Trophoblast cell (in vitro differentiated cells and primary cell): ENCODE measurements around the gene RHBDD2.
"Not testable (repeated sequence)": the region's sequence is repeated elsewhere in the genome, so short reads cannot be mapped to it uniquely, and the experiment has no call there.

Experiments used
- DNase-seq, 2 donors: peaks; one replicate each; pipeline ENCODE4 v3.0.0-alpha.2; 2016
- H2AFZ ChIP-seq: 2 replicates; pipeline ENCODE4 v1.6.1; 2013; ENCODE audit warnings: low read length, moderate library complexity, mild to moderate bottlenecking; ENCODE audit not compliant: insufficient read depth, poor library complexity
- H2AK5ac ChIP-seq: 2 replicates; pipeline ENCODE4 v1.6.1; 2013; ENCODE audit warnings: mild to moderate bottlenecking, low read length
- H2BK120ac ChIP-seq: 2 replicates; pipeline ENCODE4 v1.6.1; 2013; ENCODE audit warnings: low read length, mild to moderate bottlenecking, moderate library complexity; ENCODE audit not compliant: insufficient read depth, poor library complexity
- H2BK12ac ChIP-seq: 2 replicates; pipeline ENCODE4 v1.6.1; 2013; ENCODE audit warnings: mild to moderate bottlenecking, low read length, moderate library complexity
- H2BK5ac ChIP-seq: 2 replicates; pipeline ENCODE4 v1.6.1; 2013; ENCODE audit warnings: low read length, low read depth, moderate library complexity, mild to moderate bottlenecking; ENCODE audit not compliant: poor library complexity
- H3K14ac ChIP-seq: 2 replicates; pipeline ENCODE4 v1.6.1; 2013; ENCODE audit warnings: mild to moderate bottlenecking, low read length
- H3K18ac ChIP-seq: 2 replicates; pipeline ENCODE4 v1.6.1; 2013; ENCODE audit warnings: mild to moderate bottlenecking, low read length
- H3K23ac ChIP-seq: 2 replicates; pipeline ENCODE4 v1.6.1; 2013; ENCODE audit warnings: low read length
- H3K27ac ChIP-seq: 2 replicates; pipeline ENCODE4 v1.5.1; 2013; ENCODE audit warnings: low read depth, mild to moderate bottlenecking, inconsistent platforms, low read length, moderate library complexity
- H3K27me3 ChIP-seq: 2 replicates; pipeline ENCODE4 v1.6.1; 2013; ENCODE audit warnings: inconsistent platforms, mild to moderate bottlenecking, low read length, moderate library complexity; ENCODE audit not compliant: insufficient read depth
- H3K36me3 ChIP-seq, 2 experiments: 1 replicate in 1 of 2; 2 replicates in 1 of 2; pipeline ENCODE4 v1.6.1; 2013; ENCODE audit warnings: low read length in 2 of 2, mild to moderate bottlenecking in 2 of 2, moderate library complexity in 1 of 2; ENCODE audit not compliant: insufficient read depth in 2 of 2, control insufficient read depth in 1 of 2
- H3K4ac ChIP-seq: 2 replicates; pipeline ENCODE4 v1.6.1; 2013; ENCODE audit warnings: low read depth, mild to moderate bottlenecking, low read length, moderate library complexity
- H3K4me1 ChIP-seq, 2 experiments: 1 replicate in 1 of 2; 2 replicates in 1 of 2; pipeline ENCODE4 v1.6.1; 2013; ENCODE audit warnings: low read length in 2 of 2, mild to moderate bottlenecking in 2 of 2, moderate library complexity in 1 of 2; ENCODE audit not compliant: insufficient read depth in 2 of 2, control insufficient read depth in 1 of 2
- H3K4me2 ChIP-seq: 2 replicates; pipeline ENCODE4 v1.6.1; 2013; ENCODE audit warnings: inconsistent platforms, mild to moderate bottlenecking, low read length, moderate library complexity
- H3K4me3 ChIP-seq: 2 replicates; pipeline ENCODE4 v1.5.1; 2013; ENCODE audit warnings: mild to moderate bottlenecking, low read depth, low read length, inconsistent platforms
- H3K79me1 ChIP-seq: one replicate; pipeline ENCODE4 v1.6.1; 2013; ENCODE audit warnings: low read length
- H3K79me2 ChIP-seq: 2 replicates; pipeline ENCODE4 v1.6.1; 2013; ENCODE audit warnings: low read length, mild to moderate bottlenecking; ENCODE audit not compliant: control insufficient read depth, insufficient read depth, poor library complexity
- H3K9ac ChIP-seq: 2 replicates; pipeline ENCODE4 v1.6.1; 2013; ENCODE audit warnings: mild to moderate bottlenecking, low read length
- H3K9me3 ChIP-seq: 2 replicates; pipeline ENCODE4 v1.6.1; 2013; ENCODE audit warnings: low read depth, mild to moderate bottlenecking, control low read depth, inconsistent platforms, low read length; ENCODE audit not compliant: insufficient read depth
- H4K12ac ChIP-seq: 2 replicates; pipeline ENCODE4 v1.6.1; 2013; ENCODE audit warnings: low read depth, mild to moderate bottlenecking, low read length, moderate library complexity
- H4K8ac ChIP-seq: 2 replicates; pipeline ENCODE4 v1.6.1; 2013; ENCODE audit warnings: low read depth, mild to moderate bottlenecking, low read length, moderate library complexity
- H4K91ac ChIP-seq: one replicate; pipeline ENCODE4 v1.6.1; 2013; ENCODE audit warnings: low read depth, mild to moderate bottlenecking, low read length, moderate library complexity
- WGBS: extraction: QIAGEN DNeasy Blood & Tissue Kit; methylation state at CpG from one replicate; pipeline ENCODE4 v1.1.7; 2013; ENCODE audit warnings: missing lambda C conversion rate; ENCODE audit not compliant: insufficient read length, insufficient coverage; ENCODE audit errors: extremely low coverage; 5-methylcytosine and 5-hydroxymethylcytosine counted together

Gene RHBDD2

GRCh38 chr7:75842836-75843446 is 35.9 kb upstream of the RHBDD2 start:
- Histone ChIP-seq H3K18ac (no peak overlapping the region), H2BK5ac (no peak overlapping the region), H2BK12ac (no peak overlapping the region), H4K8ac (no peak overlapping the region), H3K4me1 (peaks cover 4 to 5% of the 10 kb centered on the region in 2 experiments), H3K4me3 (no peak overlapping the region), H2BK120ac (no peak overlapping the region), H3K27ac (no peak overlapping the region), H3K27me3 (no peaks in the 10 kb centered on the region), H3K4me2 (peak overlapping the region; percentile 21), H4K91ac (no peak overlapping the region), H2AFZ (no peak overlapping the region), H3K4ac (no peak overlapping the region), H3K9ac (no peak overlapping the region), H3K79me1 (no peaks in the 10 kb centered on the region), H3K9me3 (peaks cover 1% of the 10 kb centered on the region), H2AK5ac (no peak overlapping the region), H3K79me2 (no peaks in the 10 kb centered on the region), H3K14ac (no peak overlapping the region), H3K36me3 (no peaks in the 10 kb centered on the region), H3K23ac (no peak overlapping the region), H4K12ac (no peak overlapping the region)
- DNase-seq, result peak; percentile 62 to 74
- WGBS, result no CpG with 5 or more reads among the region's 8 CpGs

- Histone ChIP-seq H3K79me2 (no peaks in the 10 kb centered on the region), H3K4me3 (no peak overlapping the region), H3K14ac (no peak overlapping the region), H2BK12ac (no peak overlapping the region), H3K23ac (no peak overlapping the region), H2AFZ (no peak overlapping the region), H3K27me3 (no peaks in the 10 kb centered on the region), H3K4ac (no peak overlapping the region), H3K18ac (no peak overlapping the region), H3K79me1 (no peaks in the 10 kb centered on the region), H4K8ac (no peak overlapping the region), H3K36me3 (no peaks in the 10 kb centered on the region), H2BK5ac (no peak overlapping the region), H4K12ac (no peak overlapping the region), H3K9ac (no peak overlapping the region), H2BK120ac (no peak overlapping the region), H3K4me2 (no peak overlapping the region), H3K4me1 (peaks cover 4 to 5% of the 10 kb centered on the region in 2 experiments), H3K27ac (no peak overlapping the region), H3K9me3 (peaks cover 1% of the 10 kb centered on the region), H4K91ac (no peak overlapping the region), H2AK5ac (no peak overlapping the region)
- DNase-seq, result peak in 1 of 2 donors; percentile 19
- no CpG with 5 or more reads among the region's 9 CpGs for WGBS
Observed at GRCh38 chr7:75843613-75844116, 35.2 kb upstream of the RHBDD2 start.

GRCh38 chr7:75844158-75844557 is 34.7 kb upstream of the RHBDD2 start:
- Histone ChIP-seq H3K4me1 (peaks cover 4 to 5% of the 10 kb centered on the region in 2 experiments), H4K12ac (no peak overlapping the region), H2BK120ac (no peak overlapping the region), H3K27me3 (no peaks in the 10 kb centered on the region), H3K4me3 (no peak overlapping the region), H4K8ac (no peak overlapping the region), H2AFZ (no peak overlapping the region), H3K27ac (no peak overlapping the region), H2AK5ac (no peak overlapping the region), H3K9ac (no peak overlapping the region), H3K36me3 (no peaks in the 10 kb centered on the region), H3K18ac (no peak overlapping the region), H2BK12ac (no peak overlapping the region), H3K9me3 (peaks cover 1% of the 10 kb centered on the region), H4K91ac (no peak overlapping the region), H3K23ac (no peak overlapping the region), H3K79me1 (no peaks in the 10 kb centered on the region), H3K4ac (no peak overlapping the region), H2BK5ac (no peak overlapping the region), H3K14ac (no peak overlapping the region), H3K4me2 (no peak overlapping the region), H3K79me2 (no peaks in the 10 kb centered on the region)
- no CpG with 5 or more reads among the region's 5 CpGs for WGBS
- no peak for DNase-seq

- H3K4me2 ChIP-seq, H3K36me3 ChIP-seq, DNase-seq, H3K27ac ChIP-seq, H4K12ac ChIP-seq, H3K4me3 ChIP-seq, H3K14ac ChIP-seq, H3K79me2 ChIP-seq, H4K91ac ChIP-seq, H3K79me1 ChIP-seq, H2AFZ ChIP-seq, H3K18ac ChIP-seq, H2AK5ac ChIP-seq, H3K23ac ChIP-seq, H3K4ac ChIP-seq, H2BK120ac ChIP-seq, H3K9ac ChIP-seq, H4K8ac ChIP-seq, H3K9me3 ChIP-seq, H2BK5ac ChIP-seq, H3K4me1 ChIP-seq, H2BK12ac ChIP-seq, H3K27me3 ChIP-seq: not testable (repeated sequence)
- WGBS, result no CpG with 5 or more reads among the region's 6 CpGs
Observed at GRCh38 chr7:75845132-75845531, 33.7 kb upstream of the RHBDD2 start.
